GM12864 (cell line): ENCODE measurements around the gene TMEM63C.

Experiments
- DNase-seq: peaks from one replicate; pipeline ENCODE4 v3.0.0-alpha.2; 2011; ENCODE audit warnings: low read depth
- H3K4me3 ChIP-seq: 2 replicates; pipeline ENCODE4 v1.5.1; 2011; ENCODE audit warnings: mild to moderate bottlenecking, low read depth, low read length, control low read depth
- CTCF ChIP-seq: IDR thresholded peaks from 2 replicates; pipeline ENCODE4 v1.5.1; 2011; ENCODE audit warnings: low read depth, mild to moderate bottlenecking, moderate library complexity, low read length, control low read depth, inconsistent platforms; ENCODE audit errors: missing control alignments

The TMEM63C gene

DNA sequence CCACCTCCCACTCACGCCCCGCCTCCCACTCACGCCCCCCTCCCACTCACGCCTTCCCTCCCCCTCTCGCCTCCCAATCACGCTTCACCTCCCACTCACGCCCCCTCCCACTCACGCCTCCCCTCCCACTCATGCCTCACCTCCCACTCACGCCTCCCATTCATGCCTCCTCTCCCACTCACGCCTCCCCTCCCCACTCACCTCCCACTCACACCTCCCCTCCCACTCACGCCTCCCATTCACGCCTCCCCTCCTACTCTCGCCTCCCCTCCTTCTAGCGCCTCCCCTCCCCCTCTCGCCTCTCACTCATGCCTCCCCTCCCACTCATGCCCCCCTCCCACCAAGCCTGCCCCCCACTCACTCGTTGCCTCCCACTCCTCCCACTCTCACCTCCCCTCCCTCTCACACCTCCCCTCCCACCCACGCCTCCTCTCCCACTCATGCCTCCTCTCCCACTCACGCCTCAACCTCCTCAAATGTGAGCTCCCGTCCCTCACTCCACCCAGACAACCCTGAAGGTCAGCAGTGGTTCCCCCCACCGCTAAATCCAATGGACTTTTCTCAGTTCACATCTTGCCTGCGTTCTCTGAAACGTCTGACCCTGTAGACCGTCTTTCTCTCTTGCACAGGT, 39.8 kb downstream of the TMEM63C start:
- no peak for TF ChIP-seq CTCF
- no peak overlapping the region for H3K4me3 ChIP-seq
- DNase-seq, result no peak

- no peak for DNase-seq
- H3K4me3 ChIP-seq, result no peak overlapping the region
- TF ChIP-seq CTCF, result no peak
Measured at GRCh38 chr14:77222546-77223225, 41.1 kb downstream of the TMEM63C start.

DNA sequence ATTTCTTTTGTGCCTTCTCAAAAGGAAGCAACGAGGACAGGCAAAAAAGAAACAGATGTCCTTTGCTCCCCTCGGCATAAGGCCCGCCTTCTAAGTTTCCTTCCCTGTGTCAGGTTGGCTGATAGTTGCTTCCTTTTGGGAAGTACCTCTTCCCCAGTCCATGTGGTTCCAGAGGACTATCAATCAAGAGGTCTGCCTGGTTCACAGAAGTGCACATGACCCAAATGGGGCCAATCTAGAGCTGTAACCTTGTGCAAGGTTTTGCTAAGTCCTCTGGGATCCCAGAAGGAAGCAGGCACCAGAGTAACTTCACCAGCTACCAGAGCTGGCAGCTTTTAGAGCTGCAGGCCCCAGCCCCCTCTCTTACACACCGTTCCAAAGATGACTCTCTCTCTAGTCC, 42.6 kb downstream of the TMEM63C start:
- no peak for TF ChIP-seq CTCF

DNA sequence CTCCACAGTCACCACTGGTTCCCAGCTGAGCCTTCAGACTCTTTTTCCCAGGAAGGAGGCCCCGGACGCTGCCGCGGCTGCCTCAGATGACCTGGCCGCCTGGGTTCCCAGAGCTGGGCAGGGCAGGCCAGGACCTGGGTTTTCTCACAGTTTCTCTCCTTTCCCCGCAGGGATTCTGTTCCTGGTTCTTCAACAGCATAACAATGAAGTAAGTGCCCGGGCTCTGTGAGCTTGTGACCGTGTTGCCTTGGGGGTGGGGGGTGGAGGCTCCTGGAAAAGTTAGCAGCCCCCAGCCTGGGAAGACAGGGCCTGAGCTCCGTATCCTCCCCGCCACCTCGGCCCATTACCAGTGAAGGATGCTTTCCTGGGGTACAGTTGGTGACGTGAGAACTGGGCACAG, 43.7 kb downstream of the TMEM63C start:
- no peak for TF ChIP-seq CTCF
- H3K4me3 ChIP-seq, result no peak overlapping the region
- no peak for DNase-seq

More for the DNA sequence above, 42.6 kb downstream of the TMEM63C start:
- DNase-seq, result no peak
- no peak overlapping the region for H3K4me3 ChIP-seq

DNA sequence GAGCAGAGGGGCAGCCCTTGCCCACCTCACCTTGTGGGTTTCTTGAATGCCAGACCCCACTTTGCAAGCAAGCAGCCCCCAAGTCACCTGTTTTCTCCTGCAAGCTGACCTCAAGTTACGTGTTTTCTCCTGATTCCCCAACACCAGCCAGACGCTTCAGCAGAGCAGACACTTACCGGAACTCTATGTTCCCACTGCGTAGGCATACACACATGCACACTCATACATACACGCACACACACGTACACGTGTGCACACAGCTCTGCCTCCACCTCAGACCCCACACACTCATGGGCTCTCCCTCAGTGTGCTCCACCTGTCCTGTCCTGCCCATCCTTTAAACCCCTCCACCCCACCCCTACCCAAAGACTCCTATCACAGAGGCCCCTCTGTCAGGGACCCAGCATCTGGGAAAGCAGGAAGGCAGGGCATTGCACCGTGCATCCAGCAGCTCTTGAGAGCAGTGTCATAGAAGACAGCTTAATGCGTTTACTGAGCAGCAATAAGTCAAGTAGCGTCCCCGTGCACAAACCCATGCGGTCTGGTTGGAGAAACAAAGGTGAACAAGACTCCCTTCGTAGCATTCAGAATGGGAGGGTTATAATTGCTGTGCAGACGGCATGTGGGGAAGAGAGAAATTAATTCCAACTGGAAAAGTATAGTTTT, 44.4 kb downstream of the TMEM63C start:
- H3K4me3 ChIP-seq, result no peak overlapping the region
- no peak for TF ChIP-seq CTCF
- no peak for DNase-seq

GRCh38 chr14:77228056-77228455, 46.5 kb downstream of the TMEM63C start:
- no peak for TF ChIP-seq CTCF
- H3K4me3 ChIP-seq, result no peak overlapping the region
- no peak for DNase-seq
